Measurements from ENCODE around the gene TMEM41A.

GRCh38 chr3:185448107-185448506 is 50.7 kb downstream of the TMEM41A start:
- no peak for TF ChIP-seq CTCF (conservative IDR thresholded peaks at IDR 0.05)
- no peak for TF ChIP-seq EZH2 (IDR thresholded peaks at IDR 0.05; ENCODE audit: low read depth)

All from PC-9 (cell line).